HK-2 (cell line): ENCODE measurements around the gene CCL20.
"Not testable (repeated sequence)": the region's sequence is repeated elsewhere in the genome, so short reads cannot be mapped to it uniquely, and the experiment has no call there.

Experiments used
- DNase-seq: peaks from one replicate; pipeline ENCODE4 v3.0.0-alpha.2; 2018; ENCODE audit not compliant: unreplicated experiment

Gene CCL20

GRCh38 chr2:227813562-227814353 lies at the start of gene CCL20:
Gene CCL20, plus strand, starts transcription at chr2:227813842. Its CDS starts 70 bp downstream, at chr2:227813912.
- DNase-seq, result no peak

GRCh38 chr2:227765788-227766372 lies 47.8 kb upstream of the CCL20 start:
- DNase-seq, result no peak

- DNase-seq, result peak; percentile 83
Observed at GRCh38 chr2:227766373-227766883, 47.2 kb upstream of the CCL20 start.

- no peak for DNase-seq
Observed at GRCh38 chr2:227767830-227768229, 45.8 kb upstream of the CCL20 start.

- DNase-seq, result no peak
Observed at GRCh38 chr2:227772197-227772661, 41.4 kb upstream of the CCL20 start.

- no peak for DNase-seq
Observed at GRCh38 chr2:227772932-227773331, 40.7 kb upstream of the CCL20 start.

- no peak for DNase-seq
Observed at GRCh38 chr2:227774011-227774624, 39.5 kb upstream of the CCL20 start.

- no peak for DNase-seq
Observed at GRCh38 chr2:227774895-227775842, 38.5 kb upstream of the CCL20 start.

GRCh38 chr2:227780981-227781615 lies 32.5 kb upstream of the CCL20 start:
- DNase-seq, result no peak

- DNase-seq, result no peak
Observed at GRCh38 chr2:227781841-227782240, 31.8 kb upstream of the CCL20 start.

- DNase-seq, result no peak
Observed at GRCh38 chr2:227782804-227783203, 30.8 kb upstream of the CCL20 start.

- DNase-seq, result no peak
Observed at GRCh38 chr2:227783404-227784138, 30.1 kb upstream of the CCL20 start.

GRCh38 chr2:227785293-227785692 lies 28.3 kb upstream of the CCL20 start:
- no peak for DNase-seq

GRCh38 chr2:227788561-227789018 lies 25.1 kb upstream of the CCL20 start:
- no peak for DNase-seq

GRCh38 chr2:227789803-227790202 lies 23.8 kb upstream of the CCL20 start:
- no peak for DNase-seq

- no peak for DNase-seq
Observed at GRCh38 chr2:227793148-227793712, 20.4 kb upstream of the CCL20 start.

- DNase-seq, result no peak
Observed at GRCh38 chr2:227796045-227796711, 17.5 kb upstream of the CCL20 start.

- not testable (repeated sequence) for DNase-seq
Observed at GRCh38 chr2:227796768-227797167, 16.9 kb upstream of the CCL20 start.

- DNase-seq, result no peak
Observed at GRCh38 chr2:227799202-227799601, 14.4 kb upstream of the CCL20 start.
